IPS-18a (cell line): Measurements from ENCODE around the gene SALL1.

ENCODE experiments used
- H3K27ac ChIP-seq: one replicate; pipeline ENCODE4 v1.5.1; 2013; ENCODE audit warnings: low read length
- H3K27me3 ChIP-seq: one replicate; pipeline ENCODE4 v1.6.1; 2013; ENCODE audit warnings: mild to moderate bottlenecking, low read length; ENCODE audit not compliant: control insufficient read depth, insufficient read depth
- H3K36me3 ChIP-seq: one replicate; pipeline ENCODE4 v1.6.1; 2013; ENCODE audit warnings: low read depth, low read length; ENCODE audit not compliant: control insufficient read depth
- H3K4me1 ChIP-seq: one replicate; pipeline ENCODE4 v1.6.1; 2013; ENCODE audit warnings: low read depth, low read length; ENCODE audit not compliant: control insufficient read depth
- H3K4me3 ChIP-seq: one replicate; pipeline ENCODE4 v1.5.1; 2013; ENCODE audit warnings: low read length
- H3K9ac ChIP-seq: one replicate; pipeline ENCODE4 v1.6.1; 2013; ENCODE audit warnings: mild to moderate bottlenecking, low read length, moderate library complexity
- H3K9me3 ChIP-seq: one replicate; pipeline ENCODE4 v1.6.1; 2013; ENCODE audit warnings: low read depth, low read length; ENCODE audit not compliant: control insufficient read depth

The SALL1 gene

GRCh38 chr16:51150888-51151320, at the start of gene SALL1:
SALL1 (minus strand) TSS chr16:51151270; CDS start chr16:51151241, 29 bp downstream.
- H3K27ac ChIP-seq, result peak within 1 kb of the TSS; percentile 63
- peaks cover 8% of the 10 kb centered on the region for H3K36me3 ChIP-seq
- peak within 1 kb of the TSS; percentile 74 for H3K4me3 ChIP-seq
- H3K4me1 ChIP-seq, result peaks cover 41% of the 10 kb centered on the region
- H3K9me3 ChIP-seq, result no peaks in the 10 kb centered on the region
- peaks cover 19% of the 10 kb centered on the region for H3K27me3 ChIP-seq
- peak within 1 kb of the TSS; percentile 92 for H3K9ac ChIP-seq

GRCh38 chr16:51200793-51201192, 49.7 kb upstream of the SALL1 start:
- H3K27ac ChIP-seq, result no peak overlapping the region
- H3K36me3 ChIP-seq, result no peaks in the 10 kb centered on the region
- H3K9me3 ChIP-seq, result peaks cover 6% of the 10 kb centered on the region
- H3K27me3 ChIP-seq, result no peaks in the 10 kb centered on the region
- no peak overlapping the region for H3K4me3 ChIP-seq
- no peaks in the 10 kb centered on the region for H3K4me1 ChIP-seq
- H3K9ac ChIP-seq, result no peak overlapping the region

- Histone ChIP-seq H3K27ac (no peak overlapping the region), H3K9ac (no peak overlapping the region), H3K9me3 (peaks cover 6% of the 10 kb centered on the region), H3K4me3 (no peak overlapping the region), H3K4me1 (no peaks in the 10 kb centered on the region), H3K27me3 (no peaks in the 10 kb centered on the region), H3K36me3 (no peaks in the 10 kb centered on the region)
These were observed 47.1 kb upstream of the SALL1 start for GRCh38 chr16:51197953-51198748.

GRCh38 chr16:51193879-51194278, 42.8 kb upstream of the SALL1 start:
- no peaks in the 10 kb centered on the region for H3K27me3 ChIP-seq
- H3K9me3 ChIP-seq, result no peaks in the 10 kb centered on the region
- H3K4me3 ChIP-seq, result no peak overlapping the region
- H3K36me3 ChIP-seq, result no peaks in the 10 kb centered on the region
- H3K27ac ChIP-seq, result no peak overlapping the region
- H3K9ac ChIP-seq, result no peak overlapping the region
- no peaks in the 10 kb centered on the region for H3K4me1 ChIP-seq

- Histone ChIP-seq H3K36me3 (no peaks in the 10 kb centered on the region), H3K4me1 (peaks cover 33% of the 10 kb centered on the region), H3K4me3 (no peak overlapping the region), H3K9ac (no peak overlapping the region), H3K27me3 (no peaks in the 10 kb centered on the region), H3K9me3 (no peaks in the 10 kb centered on the region), H3K27ac (no peak overlapping the region)
These were observed 33.8 kb upstream of the SALL1 start for GRCh38 chr16:51184702-51185433.

- H3K9ac ChIP-seq, result peak overlapping the region; percentile 20
- peak overlapping the region; percentile 53 for H3K4me3 ChIP-seq
- no peaks in the 10 kb centered on the region for H3K9me3 ChIP-seq
- no peaks in the 10 kb centered on the region for H3K27me3 ChIP-seq
- peaks cover 40% of the 10 kb centered on the region for H3K4me1 ChIP-seq
- H3K27ac ChIP-seq, result peak overlapping the region; percentile 73
- no peaks in the 10 kb centered on the region for H3K36me3 ChIP-seq
These were observed 30.4 kb upstream of the SALL1 start for GRCh38 chr16:51181503-51181811.

GRCh38 chr16:51180719-51181502, 29.8 kb upstream of the SALL1 start:
- H3K4me3 ChIP-seq, result peak overlapping the region; percentile 28
- peak overlapping the region; percentile 37 for H3K27ac ChIP-seq
- no peaks in the 10 kb centered on the region for H3K36me3 ChIP-seq
- no peaks in the 10 kb centered on the region for H3K27me3 ChIP-seq
- no peaks in the 10 kb centered on the region for H3K9me3 ChIP-seq
- H3K9ac ChIP-seq, result peak overlapping the region; percentile 8
- H3K4me1 ChIP-seq, result peaks cover 40% of the 10 kb centered on the region

GRCh38 chr16:51175081-51175480, 24.0 kb upstream of the SALL1 start:
- no peak overlapping the region for H3K9ac ChIP-seq
- H3K4me1 ChIP-seq, result peaks cover 9% of the 10 kb centered on the region
- H3K4me3 ChIP-seq, result no peak overlapping the region
- H3K36me3 ChIP-seq, result no peaks in the 10 kb centered on the region
- H3K27me3 ChIP-seq, result no peaks in the 10 kb centered on the region
- no peak overlapping the region for H3K27ac ChIP-seq
- no peaks in the 10 kb centered on the region for H3K9me3 ChIP-seq

GRCh38 chr16:51172368-51172767, 21.3 kb upstream of the SALL1 start:
- no peaks in the 10 kb centered on the region for H3K27me3 ChIP-seq
- H3K9ac ChIP-seq, result no peak overlapping the region
- no peak overlapping the region for H3K4me3 ChIP-seq
- no peaks in the 10 kb centered on the region for H3K36me3 ChIP-seq
- no peaks in the 10 kb centered on the region for H3K4me1 ChIP-seq
- no peaks in the 10 kb centered on the region for H3K9me3 ChIP-seq
- H3K27ac ChIP-seq, result no peak overlapping the region

- peaks cover 6% of the 10 kb centered on the region for H3K4me1 ChIP-seq
- H3K9me3 ChIP-seq, result no peaks in the 10 kb centered on the region
- H3K36me3 ChIP-seq, result no peaks in the 10 kb centered on the region
- no peaks in the 10 kb centered on the region for H3K27me3 ChIP-seq
- no peak overlapping the region for H3K4me3 ChIP-seq
- H3K9ac ChIP-seq, result no peak overlapping the region
- no peak overlapping the region for H3K27ac ChIP-seq
These were observed 17.7 kb upstream of the SALL1 start for GRCh38 chr16:51168755-51169154.

GRCh38 chr16:51167170-51167895, 16.3 kb upstream of the SALL1 start:
- Histone ChIP-seq H3K27me3 (no peaks in the 10 kb centered on the region), H3K9me3 (no peaks in the 10 kb centered on the region), H3K4me3 (no peak overlapping the region), H3K36me3 (no peaks in the 10 kb centered on the region), H3K27ac (no peak overlapping the region), H3K9ac (no peak overlapping the region), H3K4me1 (peaks cover 6% of the 10 kb centered on the region)
